ENCODE data around the gene EPHA4.

DNA sequence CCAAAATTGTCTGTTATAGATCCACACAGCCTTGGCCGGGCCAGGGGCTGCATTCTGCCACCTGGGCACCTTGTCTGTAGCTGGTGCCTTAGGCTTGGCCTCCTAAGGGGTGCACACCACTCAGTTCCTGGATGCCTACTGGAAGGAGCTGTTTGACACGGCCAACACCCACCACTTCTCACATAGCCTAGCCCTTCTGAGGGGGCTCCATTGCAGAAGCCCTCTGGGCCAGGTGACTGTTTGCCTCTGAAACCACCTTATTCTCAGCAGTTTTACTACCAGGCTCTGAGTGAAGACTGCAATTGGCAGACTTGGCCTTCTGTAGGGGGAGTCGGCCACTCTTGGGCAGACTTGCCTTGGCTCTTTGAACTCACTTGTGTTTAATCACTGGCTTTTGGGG is 39.5 kb downstream of the EPHA4 start:
- TF ChIP-seq POLR2A (IDR thresholded peaks at IDR 0.05), result no peak
- TF ChIP-seq, protein P1, sequence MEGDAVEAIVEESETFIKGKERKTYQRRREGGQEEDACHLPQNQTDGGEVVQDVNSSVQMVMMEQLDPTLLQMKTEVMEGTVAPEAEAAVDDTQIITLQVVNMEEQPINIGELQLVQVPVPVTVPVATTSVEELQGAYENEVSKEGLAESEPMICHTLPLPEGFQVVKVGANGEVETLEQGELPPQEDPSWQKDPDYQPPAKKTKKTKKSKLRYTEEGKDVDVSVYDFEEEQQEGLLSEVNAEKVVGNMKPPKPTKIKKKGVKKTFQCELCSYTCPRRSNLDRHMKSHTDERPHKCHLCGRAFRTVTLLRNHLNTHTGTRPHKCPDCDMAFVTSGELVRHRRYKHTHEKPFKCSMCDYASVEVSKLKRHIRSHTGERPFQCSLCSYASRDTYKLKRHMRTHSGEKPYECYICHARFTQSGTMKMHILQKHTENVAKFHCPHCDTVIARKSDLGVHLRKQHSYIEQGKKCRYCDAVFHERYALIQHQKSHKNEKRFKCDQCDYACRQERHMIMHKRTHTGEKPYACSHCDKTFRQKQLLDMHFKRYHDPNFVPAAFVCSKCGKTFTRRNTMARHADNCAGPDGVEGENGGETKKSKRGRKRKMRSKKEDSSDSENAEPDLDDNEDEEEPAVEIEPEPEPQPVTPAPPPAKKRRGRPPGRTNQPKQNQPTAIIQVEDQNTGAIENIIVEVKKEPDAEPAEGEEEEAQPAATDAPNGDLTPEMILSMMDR (IDR thresholded peaks at IDR 0.05), result no peak

Measured in thyroid gland (tissue), 4 donors.